ENCODE measurements around the gene FOSL1. TPM values are rescaled to one million over a fixed set of nuclear protein-coding genes. Genes with fewer than 3 reads are reported as not detected.

The FOSL1 gene
- polyA plus RNA-seq, 1 donor (not counting 4 experiments of a cell fraction or from before 2014, with no cell fraction given) = 21.8 TPM

- Histone ChIP-seq H3K9me3 (ENCODE audit: control insufficient read depth, low read depth, low read length) (no peaks in the 10 kb centered on the region), H3K36me3 (ENCODE audit: control insufficient read depth in 2 of 2, extremely low read depth in 1 of 2, insufficient read depth in 2 of 2, low read length in 2 of 2) (peaks cover 31 to 46% of the 10 kb centered on the region in 2 experiments), H3K4me1 (ENCODE audit: control insufficient read depth, extremely low read depth, insufficient read depth, low read length) (peaks cover 13% of the 10 kb centered on the region), H4K20me1 (ENCODE audit: control insufficient read depth, extremely low read depth, insufficient read depth, low read length) (no peaks in the 10 kb centered on the region), H3K9ac (ENCODE audit: control insufficient read depth, extremely low read depth, insufficient read depth, low read length) (no peak overlapping the region), H2AFZ (ENCODE audit: control insufficient read depth, low read length) (no peak overlapping the region), H3K4me3 (ENCODE audit: control insufficient read depth in 2 of 3, extremely low read depth in 1 of 3, insufficient read depth in 2 of 3, low read depth in 1 of 3, low read length in 3 of 3) (no peak overlapping the region), H3K4me2 (ENCODE audit: control insufficient read depth, extremely low read depth, insufficient read depth, low read depth, low read length) (no peak overlapping the region), H3K9me1 (ENCODE audit: control insufficient read depth, extremely low read depth, insufficient read depth, low read length) (no peaks in the 10 kb centered on the region), H3K27ac (ENCODE audit: control insufficient read depth, insufficient read depth, low read length) (no peak overlapping the region), H3K79me2 (ENCODE audit: control insufficient read depth, insufficient read depth, low read length) (peaks cover 17% of the 10 kb centered on the region), H3K27me3 (ENCODE audit: control insufficient read depth, extremely low read depth, insufficient read depth, low read length) (no peaks in the 10 kb centered on the region)
- FAIRE-seq = no peak
- TF ChIP-seq CTCF (optimal IDR thresholded peaks at IDR 0.05 in 1 of 3, IDR thresholded peaks at IDR 0.05 in 1 of 3, conservative IDR thresholded peaks at IDR 0.05 in 1 of 3; ENCODE audit: extremely low read depth in 1 of 3, insufficient read depth in 2 of 3, low read length in 3 of 3) (no peak), EZH2 (IDR thresholded peaks at IDR 0.05; ENCODE audit: low read length) (no peak)
- no peak for DNase-seq (ENCODE audit: low read depth, low spot score)
- dilution Hi-C loops (cut with MboI; ENCODE audit: extremely low pct_ligation_motif_present, low sequenced_read_pairs) = no loop called here
Measured at GRCh38 chr11:65883786-65884715, 16.1 kb downstream of the FOSL1 start.

- peaks cover 31 to 46% of the 10 kb centered on the region in 2 experiments for H3K36me3 ChIP-seq (ENCODE audit: control insufficient read depth in 2 of 2, extremely low read depth in 1 of 2, insufficient read depth in 2 of 2, low read length in 2 of 2)
- no peaks in the 10 kb centered on the region for H4K20me1 ChIP-seq (ENCODE audit: control insufficient read depth, extremely low read depth, insufficient read depth, low read length)
- H3K4me2 ChIP-seq (ENCODE audit: control insufficient read depth, extremely low read depth, insufficient read depth, low read depth, low read length) = no peak overlapping the region
- peaks cover 17% of the 10 kb centered on the region for H3K79me2 ChIP-seq (ENCODE audit: control insufficient read depth, insufficient read depth, low read length)
- H3K4me1 ChIP-seq (ENCODE audit: control insufficient read depth, extremely low read depth, insufficient read depth, low read length) = peaks cover 13% of the 10 kb centered on the region
- no peaks in the 10 kb centered on the region for H3K9me1 ChIP-seq (ENCODE audit: control insufficient read depth, extremely low read depth, insufficient read depth, low read length)
- no peak overlapping the region for H2AFZ ChIP-seq (ENCODE audit: control insufficient read depth, low read length)
- no peak overlapping the region for H3K4me3 ChIP-seq (ENCODE audit: control insufficient read depth in 2 of 3, extremely low read depth in 1 of 3, insufficient read depth in 2 of 3, low read depth in 1 of 3, low read length in 3 of 3)
- H3K27ac ChIP-seq (ENCODE audit: control insufficient read depth, insufficient read depth, low read length) = no peak overlapping the region
- DNase-seq (ENCODE audit: low read depth, low spot score) (no peak), FAIRE-seq (no peak)
- H3K9ac ChIP-seq (ENCODE audit: control insufficient read depth, extremely low read depth, insufficient read depth, low read length) = no peak overlapping the region
- TF ChIP-seq CTCF (optimal IDR thresholded peaks at IDR 0.05 in 1 of 3, IDR thresholded peaks at IDR 0.05 in 1 of 3, conservative IDR thresholded peaks at IDR 0.05 in 1 of 3; ENCODE audit: extremely low read depth in 1 of 3, insufficient read depth in 2 of 3, low read length in 3 of 3) (no peak), EZH2 (IDR thresholded peaks at IDR 0.05; ENCODE audit: low read length) (no peak)
- no peaks in the 10 kb centered on the region for H3K9me3 ChIP-seq (ENCODE audit: control insufficient read depth, low read depth, low read length)
- dilution Hi-C loops (cut with MboI; ENCODE audit: extremely low pct_ligation_motif_present, low sequenced_read_pairs) = no loop called here
- no peaks in the 10 kb centered on the region for H3K27me3 ChIP-seq (ENCODE audit: control insufficient read depth, extremely low read depth, insufficient read depth, low read length)
Measured at GRCh38 chr11:65883058-65883761, 17.0 kb downstream of the FOSL1 start.

All from keratinocyte (primary cell).